Measurements from ENCODE around the gene MNT. TPM values are rescaled to one million over a fixed set of nuclear protein-coding genes. Genes with fewer than 3 reads are reported as not detected.

Gene MNT
- total RNA-seq, 1 donor from 2014 or later = 16.2 TPM

GRCh38 chr17:2386400-2387085, 14.3 kb downstream of the MNT start:
- Mint-ChIP-seq H3K27ac (ENCODE audit: unreplicated experiment) (no peak overlapping the region), H3K4me1 (ENCODE audit: unreplicated experiment) (peaks cover 13% of the 10 kb centered on the region), H3K36me3 (ENCODE audit: low read depth, unreplicated experiment) (peaks cover 18% of the 10 kb centered on the region), H3K4me3 (ENCODE audit: unreplicated experiment) (no peak overlapping the region), H3K27me3 (ENCODE audit: unreplicated experiment) (peaks cover 16% of the 10 kb centered on the region), H3K9me3 (ENCODE audit: unreplicated experiment) (no peaks in the 10 kb centered on the region)
- no peak for DNase-seq (ENCODE audit: low spot score)
- TF ChIP-seq, protein P1, sequence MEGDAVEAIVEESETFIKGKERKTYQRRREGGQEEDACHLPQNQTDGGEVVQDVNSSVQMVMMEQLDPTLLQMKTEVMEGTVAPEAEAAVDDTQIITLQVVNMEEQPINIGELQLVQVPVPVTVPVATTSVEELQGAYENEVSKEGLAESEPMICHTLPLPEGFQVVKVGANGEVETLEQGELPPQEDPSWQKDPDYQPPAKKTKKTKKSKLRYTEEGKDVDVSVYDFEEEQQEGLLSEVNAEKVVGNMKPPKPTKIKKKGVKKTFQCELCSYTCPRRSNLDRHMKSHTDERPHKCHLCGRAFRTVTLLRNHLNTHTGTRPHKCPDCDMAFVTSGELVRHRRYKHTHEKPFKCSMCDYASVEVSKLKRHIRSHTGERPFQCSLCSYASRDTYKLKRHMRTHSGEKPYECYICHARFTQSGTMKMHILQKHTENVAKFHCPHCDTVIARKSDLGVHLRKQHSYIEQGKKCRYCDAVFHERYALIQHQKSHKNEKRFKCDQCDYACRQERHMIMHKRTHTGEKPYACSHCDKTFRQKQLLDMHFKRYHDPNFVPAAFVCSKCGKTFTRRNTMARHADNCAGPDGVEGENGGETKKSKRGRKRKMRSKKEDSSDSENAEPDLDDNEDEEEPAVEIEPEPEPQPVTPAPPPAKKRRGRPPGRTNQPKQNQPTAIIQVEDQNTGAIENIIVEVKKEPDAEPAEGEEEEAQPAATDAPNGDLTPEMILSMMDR (IDR thresholded peaks at IDR 0.05; ENCODE audit: unreplicated experiment) = no peak

- Mint-ChIP-seq H3K27me3 (ENCODE audit: unreplicated experiment) (peaks cover 13% of the 10 kb centered on the region), H3K9me3 (ENCODE audit: unreplicated experiment) (no peaks in the 10 kb centered on the region), H3K27ac (ENCODE audit: unreplicated experiment) (no peak overlapping the region), H3K4me3 (ENCODE audit: unreplicated experiment) (no peak overlapping the region), H3K36me3 (ENCODE audit: low read depth, unreplicated experiment) (peaks cover 16% of the 10 kb centered on the region), H3K4me1 (ENCODE audit: unreplicated experiment) (peaks cover 11% of the 10 kb centered on the region)
- TF ChIP-seq, protein P1 (IDR thresholded peaks at IDR 0.05; ENCODE audit: unreplicated experiment) = no peak
- no peak for DNase-seq (ENCODE audit: low spot score)
Measured at GRCh38 chr17:2385240-2386210, 15.3 kb downstream of the MNT start.

DNA sequence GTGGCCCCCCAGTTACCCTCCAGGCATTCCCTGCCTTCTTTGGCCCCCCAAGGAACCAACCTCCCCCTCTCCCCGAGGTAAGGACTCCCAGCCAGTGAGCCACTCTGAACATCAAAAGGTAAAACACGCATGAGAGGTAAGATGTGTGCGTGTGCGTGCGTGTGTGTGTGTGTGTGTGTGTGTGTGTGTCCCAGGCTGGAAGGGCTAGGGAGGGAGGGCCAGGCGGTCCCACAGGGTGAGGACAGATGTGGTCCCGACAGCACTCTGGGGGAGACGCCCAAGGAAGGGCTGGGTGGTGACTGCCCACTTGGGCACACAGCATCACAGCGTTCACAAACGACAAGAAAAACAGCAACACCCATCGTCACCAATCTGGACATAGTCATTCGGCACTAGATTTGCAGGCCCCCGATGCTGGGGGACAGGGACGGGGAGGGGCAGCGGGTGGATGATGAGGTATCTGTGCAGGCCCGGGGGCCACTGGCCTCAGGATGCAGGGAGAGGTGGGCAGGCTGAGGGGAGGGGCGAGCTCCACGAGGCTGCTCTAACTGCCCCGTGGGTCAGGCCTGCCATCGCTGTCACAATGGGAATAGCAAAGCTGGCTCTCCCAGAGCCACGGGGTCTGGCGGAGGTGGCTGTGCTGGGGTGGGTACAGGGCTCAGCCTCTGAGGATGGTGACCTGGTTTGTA, 16.3 kb downstream of the MNT start:
- Mint-ChIP-seq H3K9me3 (ENCODE audit: unreplicated experiment) (no peaks in the 10 kb centered on the region), H3K4me1 (ENCODE audit: unreplicated experiment) (peaks cover 11% of the 10 kb centered on the region), H3K27me3 (ENCODE audit: unreplicated experiment) (peaks cover 8% of the 10 kb centered on the region), H3K27ac (ENCODE audit: unreplicated experiment) (no peak overlapping the region), H3K4me3 (ENCODE audit: unreplicated experiment) (no peak overlapping the region), H3K36me3 (ENCODE audit: low read depth, unreplicated experiment) (peaks cover 16% of the 10 kb centered on the region)
- no peak for DNase-seq (ENCODE audit: low spot score)
- TF ChIP-seq, protein P1 (IDR thresholded peaks at IDR 0.05; ENCODE audit: unreplicated experiment) = no peak

- DNase-seq (ENCODE audit: low spot score) = no peak
- Mint-ChIP-seq H3K9me3 (ENCODE audit: unreplicated experiment) (no peaks in the 10 kb centered on the region), H3K4me1 (ENCODE audit: unreplicated experiment) (peaks cover 11% of the 10 kb centered on the region), H3K27me3 (ENCODE audit: unreplicated experiment) (peaks cover 8% of the 10 kb centered on the region), H3K4me3 (ENCODE audit: unreplicated experiment) (no peak overlapping the region), H3K36me3 (ENCODE audit: low read depth, unreplicated experiment) (peaks cover 18% of the 10 kb centered on the region), H3K27ac (ENCODE audit: unreplicated experiment) (no peak overlapping the region)
- TF ChIP-seq, protein P1 (IDR thresholded peaks at IDR 0.05; ENCODE audit: unreplicated experiment) = no peak
Measured at GRCh38 chr17:2383628-2384167, 17.2 kb downstream of the MNT start.

Measured in endothelial cell (in vitro differentiated cells).